GM19351 (cell line): ENCODE measurements around the gene CCDC13.

Source experiments
- ATAC-seq: cut with Tn5 transposase; IDR thresholded peaks from one replicate; pipeline ENCODE4 v1.9.1; 2021; ENCODE audit warnings: mild to moderate bottlenecking, moderate library complexity; ENCODE audit not compliant: unreplicated experiment

The CCDC13 gene

DNA sequence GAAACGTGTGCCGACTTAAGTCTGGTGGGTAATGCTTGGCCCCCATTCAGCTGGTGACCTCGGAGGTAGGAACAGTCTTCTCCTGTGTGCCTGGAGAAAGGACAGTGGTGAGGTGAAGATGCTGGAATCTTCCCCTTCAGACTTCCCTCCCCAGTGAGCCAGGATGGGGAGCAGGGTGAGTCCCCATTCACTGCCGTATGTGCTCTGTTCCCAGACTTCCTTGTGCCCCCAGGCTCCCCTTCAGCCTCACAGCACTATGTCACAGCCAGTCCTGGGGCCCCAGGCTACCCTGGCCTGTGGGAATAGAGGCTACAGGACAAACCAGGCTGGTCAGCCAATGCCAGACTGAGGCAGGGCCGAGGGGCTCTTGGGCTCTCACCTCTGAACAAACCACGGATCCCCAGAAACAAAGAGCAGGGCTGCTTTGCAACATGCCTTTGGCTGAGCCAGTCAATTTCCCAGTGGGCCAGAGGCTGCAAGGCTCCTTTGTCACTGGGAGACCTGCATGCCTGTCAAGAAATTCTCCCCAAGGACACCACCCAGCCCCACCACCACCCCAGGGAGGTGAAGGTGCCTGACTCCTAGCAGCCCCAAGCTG, 38.7 kb downstream of the CCDC13 start:
- no peak for ATAC-seq

GRCh38 chr3:42733501-42734262, 39.4 kb downstream of the CCDC13 start:
- ATAC-seq = no peak

DNA sequence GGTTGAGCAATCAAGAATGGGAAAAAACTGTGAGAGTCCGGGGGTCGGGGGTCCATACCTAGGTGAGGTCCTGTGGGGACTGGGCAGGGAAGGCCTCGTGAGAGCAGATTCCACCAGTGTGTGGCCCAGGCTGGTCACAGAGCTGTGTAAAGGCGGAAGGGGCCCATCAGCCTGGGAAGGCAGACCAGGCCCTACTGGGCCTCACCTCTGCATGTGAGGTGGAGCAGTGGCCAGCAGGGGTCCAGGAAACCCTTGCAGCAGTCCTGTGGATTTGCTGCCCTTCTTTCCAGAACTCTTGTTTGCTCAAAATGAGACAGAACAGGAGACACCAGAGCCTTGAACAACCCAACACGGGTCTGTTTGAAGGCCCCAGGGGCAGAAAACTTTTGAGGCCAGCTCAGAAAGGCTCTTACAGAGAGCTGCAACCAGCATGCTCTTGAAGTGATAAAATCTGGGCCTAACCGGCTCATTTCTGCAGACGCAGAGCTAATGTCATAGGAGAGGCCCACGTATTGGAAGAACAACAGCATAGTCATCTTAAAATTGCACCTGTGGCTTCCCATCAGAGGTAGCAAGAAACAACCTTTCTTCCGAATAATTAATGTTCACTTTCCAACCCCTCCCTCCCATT, 40.1 kb downstream of the CCDC13 start:
- ATAC-seq = no peak

DNA sequence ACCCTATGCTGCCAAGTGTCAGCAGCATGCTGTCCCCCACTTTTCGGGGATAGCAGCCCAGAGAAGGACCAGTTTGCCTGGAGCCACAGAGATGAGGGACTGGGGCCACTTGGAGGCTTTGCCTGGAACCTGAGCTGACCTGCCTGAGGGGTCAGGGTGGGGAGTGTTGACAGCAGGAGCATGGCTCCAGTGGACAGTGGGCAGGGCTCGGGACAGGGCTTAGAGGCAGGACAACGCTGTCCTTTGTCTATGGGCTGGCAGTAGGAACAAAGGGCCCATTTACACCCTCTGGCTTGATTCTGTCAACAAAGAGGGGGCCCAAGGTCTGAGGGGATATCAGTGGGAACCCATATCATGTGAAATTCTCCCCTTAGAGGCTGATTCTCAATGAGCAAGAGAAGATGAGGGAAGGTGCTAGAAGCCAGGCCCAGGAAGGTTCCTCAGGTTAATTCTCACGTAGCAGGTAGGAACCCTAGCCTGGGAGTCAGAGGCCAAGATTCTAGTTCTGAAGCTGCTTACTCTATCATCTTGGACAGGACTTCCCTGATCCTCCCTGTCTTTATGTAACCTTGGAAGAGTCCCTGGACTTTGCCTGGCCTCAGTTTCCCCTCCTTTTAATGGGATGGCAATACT, 40.7 kb downstream of the CCDC13 start:
- no peak for ATAC-seq

DNA sequence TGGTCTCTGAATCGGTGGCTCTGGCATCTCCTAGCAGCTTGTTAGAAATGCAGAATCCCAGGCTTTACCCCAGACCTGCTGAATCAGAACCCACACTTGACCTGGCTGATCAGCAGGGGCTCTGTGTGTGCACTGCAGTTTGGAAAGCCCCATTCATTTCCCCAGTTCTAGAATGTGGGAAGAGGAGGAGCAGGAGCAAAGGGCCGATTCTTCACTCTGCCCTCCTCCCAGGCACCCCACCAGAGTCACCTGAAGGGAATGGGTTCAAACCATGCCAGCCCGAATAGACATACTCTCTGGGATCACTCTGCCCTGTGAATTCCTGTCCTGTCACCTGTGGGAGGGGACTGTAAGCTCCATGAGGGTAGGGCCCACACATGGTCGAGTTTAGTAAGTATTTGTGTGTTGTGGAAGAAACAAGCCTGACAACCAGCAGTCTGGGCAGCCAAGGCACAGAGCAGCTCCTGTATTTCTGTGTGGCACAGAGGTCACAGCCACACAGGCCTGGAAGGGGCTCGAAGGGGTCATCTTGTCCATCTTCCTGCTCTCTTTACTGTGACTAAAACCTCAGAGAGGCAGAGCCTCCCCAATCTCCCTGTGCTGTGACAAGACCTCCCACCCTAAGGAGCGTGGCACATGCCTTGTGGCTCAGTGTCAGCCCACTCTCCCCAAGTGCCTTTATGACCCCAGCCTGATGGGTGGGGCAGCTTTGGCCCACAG, 41.4 kb downstream of the CCDC13 start:
- ATAC-seq = no peak

DNA sequence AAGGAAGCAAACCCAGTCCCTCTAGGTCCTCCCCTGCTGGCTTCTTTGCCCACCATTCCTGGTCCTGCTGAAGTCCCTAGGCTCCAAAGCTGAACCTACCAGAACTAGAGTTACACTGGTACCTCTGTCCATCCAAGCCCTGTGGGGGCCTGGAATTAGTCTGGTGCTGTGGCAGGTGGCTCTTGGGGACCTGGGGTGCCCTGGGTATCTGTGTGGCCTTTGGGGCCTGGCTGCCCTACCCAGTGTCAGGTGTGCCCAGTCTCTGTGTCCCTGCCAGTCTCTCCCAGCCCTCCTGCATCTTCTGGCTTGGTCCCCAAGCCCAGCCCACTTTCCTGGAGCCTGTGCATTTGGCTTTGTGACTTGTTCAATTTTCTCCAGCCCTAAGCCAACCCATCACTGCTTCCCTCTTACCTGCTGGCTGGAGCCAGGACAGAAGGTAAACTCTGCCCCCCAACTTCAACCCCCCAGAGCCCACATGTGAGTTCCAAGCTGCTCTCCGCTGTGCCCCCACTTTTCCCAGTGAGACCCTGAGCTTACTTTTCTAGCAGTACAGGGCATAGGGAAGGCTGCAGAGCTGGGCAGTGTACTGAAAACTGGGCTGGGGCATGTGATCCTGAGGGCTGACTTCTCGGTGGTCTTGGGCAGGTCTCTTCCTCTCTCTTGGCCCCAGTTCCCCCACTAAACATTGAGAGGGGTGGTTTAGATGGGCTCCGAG, 42.2 kb downstream of the CCDC13 start:
- no peak for ATAC-seq

DNA sequence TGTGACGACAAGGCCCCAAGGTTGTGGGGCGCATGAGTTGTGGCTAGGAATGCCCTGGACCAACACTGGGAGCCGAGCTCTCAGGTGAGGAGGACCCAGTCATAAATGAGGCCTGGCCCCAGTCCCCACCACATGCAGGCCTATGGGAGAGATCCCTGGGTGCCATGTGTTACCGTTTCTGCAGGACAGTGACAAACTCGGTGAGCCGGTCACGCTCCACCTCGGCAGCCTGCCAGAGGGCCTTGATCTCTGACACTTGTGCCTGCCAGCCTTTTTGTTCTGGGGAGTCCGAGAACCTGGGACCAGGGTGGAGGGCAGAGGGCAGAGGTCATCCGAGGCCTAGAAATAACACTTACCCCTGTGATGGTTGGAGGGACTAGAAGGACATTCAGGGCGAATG, 42.8 kb downstream of the CCDC13 start:
- ATAC-seq = no peak

GRCh38 chr3:42729404-42730145, 43.5 kb downstream of the CCDC13 start:
- ATAC-seq = no peak

GRCh38 chr3:42728668-42729364, 44.2 kb downstream of the CCDC13 start:
- ATAC-seq = no peak

- ATAC-seq = no peak
Measured at GRCh38 chr3:42728056-42728455, 45.0 kb downstream of the CCDC13 start.

- no peak for ATAC-seq
Measured at GRCh38 chr3:42725454-42725853, 47.6 kb downstream of the CCDC13 start.

GRCh38 chr3:42723219-42723618, 49.8 kb downstream of the CCDC13 start:
- no peak for ATAC-seq
